ENCODE data around the gene MMP20.

The MMP20 gene

GRCh38 chr11:102592634-102593581 is 32.2 kb downstream of the MMP20 start:
- DNase-seq (ENCODE audit: low spot score): peak; percentile 63

GRCh38 chr11:102592131-102592530 is 33.0 kb downstream of the MMP20 start:
- DNase-seq (ENCODE audit: low spot score): no peak

DNA sequence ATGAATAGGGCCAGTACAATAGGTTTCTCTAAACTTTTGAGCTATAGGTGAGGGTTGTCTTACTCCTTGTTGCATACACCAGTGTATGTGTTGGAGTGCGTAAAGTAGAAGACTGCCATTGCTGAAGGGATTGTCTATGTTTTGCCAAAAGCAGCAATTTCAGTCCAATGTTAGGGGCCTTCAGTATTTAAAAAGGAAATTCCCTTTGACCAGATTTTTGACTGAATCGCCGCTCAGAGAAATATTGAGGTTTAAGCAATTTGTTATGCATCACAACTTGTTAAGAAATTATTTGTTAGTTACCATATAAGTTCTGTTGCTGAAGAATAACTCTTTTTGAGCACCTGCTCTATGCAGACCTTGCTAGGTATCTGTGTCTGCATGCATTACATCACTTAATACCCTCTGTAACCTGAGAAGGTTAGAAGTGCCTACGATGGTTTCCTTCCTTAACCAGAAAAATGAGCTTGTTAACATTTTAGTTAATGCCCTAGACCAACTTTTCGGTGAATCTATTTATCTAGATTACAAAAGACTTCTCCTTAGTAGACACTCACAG is 33.9 kb downstream of the MMP20 start:
- no peak for DNase-seq (ENCODE audit: low spot score)

GRCh38 chr11:102590276-102591049 is 34.7 kb downstream of the MMP20 start:
- no peak for DNase-seq (ENCODE audit: low spot score)

DNA sequence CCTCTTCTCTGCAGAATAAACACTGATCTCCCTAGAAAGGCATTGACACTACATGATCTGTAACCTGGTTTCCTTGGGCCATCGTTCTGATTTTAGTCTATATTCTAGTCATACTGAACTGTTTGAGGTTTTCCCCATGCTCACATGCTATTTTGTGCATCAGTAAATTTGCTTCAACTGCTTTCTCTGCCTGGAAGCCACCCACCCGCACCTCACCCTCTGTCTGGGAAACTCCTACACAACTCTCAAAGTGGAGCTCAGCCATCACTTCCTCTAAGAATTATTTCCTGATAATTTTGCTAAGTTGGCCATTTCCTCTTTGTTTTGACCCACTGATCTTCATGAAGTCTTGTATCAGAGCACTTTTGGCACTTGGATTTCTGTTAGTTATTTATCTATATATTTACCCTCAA is 36.1 kb downstream of the MMP20 start:
- DNase-seq (ENCODE audit: low spot score): no peak

DNA sequence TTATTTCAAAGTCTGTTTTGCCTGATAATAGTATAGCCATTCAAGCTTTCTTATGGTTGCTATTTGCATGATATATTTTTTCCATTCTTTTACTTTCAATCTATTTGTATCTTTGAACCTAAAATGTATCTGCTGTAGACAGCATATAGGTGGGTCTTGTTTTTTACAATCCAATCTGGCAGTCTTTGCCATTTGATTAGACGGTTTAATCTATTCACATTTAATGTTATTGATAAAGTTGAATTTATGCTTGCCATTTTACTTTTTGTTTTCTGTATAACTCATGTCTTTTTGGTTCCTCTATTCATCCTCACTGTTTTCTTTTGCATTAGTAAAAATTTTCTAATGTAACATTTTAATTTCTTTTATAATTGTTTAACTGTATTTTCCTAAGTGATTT is 37.4 kb downstream of the MMP20 start:
- DNase-seq (ENCODE audit: low spot score): no peak

DNA sequence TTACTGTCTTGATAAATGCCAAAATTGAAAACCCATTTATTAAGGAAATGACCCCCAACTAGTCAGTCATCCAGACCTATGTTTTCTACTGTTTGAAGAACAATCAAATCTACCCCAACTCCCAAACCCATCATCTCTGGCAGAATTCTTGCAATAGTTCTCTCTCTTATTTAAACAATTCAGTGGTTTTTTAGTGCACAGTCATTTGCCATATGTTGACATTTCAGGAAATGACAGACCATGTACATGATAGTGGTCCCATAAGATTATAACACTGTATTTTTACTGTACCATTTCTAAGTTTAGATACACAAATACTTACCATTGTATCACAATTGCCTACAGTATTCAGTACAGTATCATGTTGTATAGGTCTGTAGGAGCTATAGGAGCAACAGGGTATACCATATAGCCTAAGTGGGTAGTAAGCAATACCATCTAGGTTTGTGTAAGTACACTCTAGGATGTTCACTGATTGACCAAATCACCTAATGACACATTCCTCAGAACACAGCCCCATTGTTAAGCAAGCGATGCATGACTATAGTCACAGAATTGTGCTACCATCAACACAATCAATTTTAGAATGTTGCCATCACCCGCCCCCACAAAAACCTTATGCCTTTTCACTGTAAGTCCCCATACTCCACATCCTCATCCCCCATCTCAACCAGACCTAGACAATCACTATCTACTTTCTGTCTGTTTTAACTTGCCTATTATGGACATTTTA is 41.8 kb downstream of the MMP20 start:
- no peak for DNase-seq (ENCODE audit: low spot score)

- no peak for DNase-seq (ENCODE audit: low spot score)
Measured at GRCh38 chr11:102582140-102582539, 43.0 kb downstream of the MMP20 start.

DNA sequence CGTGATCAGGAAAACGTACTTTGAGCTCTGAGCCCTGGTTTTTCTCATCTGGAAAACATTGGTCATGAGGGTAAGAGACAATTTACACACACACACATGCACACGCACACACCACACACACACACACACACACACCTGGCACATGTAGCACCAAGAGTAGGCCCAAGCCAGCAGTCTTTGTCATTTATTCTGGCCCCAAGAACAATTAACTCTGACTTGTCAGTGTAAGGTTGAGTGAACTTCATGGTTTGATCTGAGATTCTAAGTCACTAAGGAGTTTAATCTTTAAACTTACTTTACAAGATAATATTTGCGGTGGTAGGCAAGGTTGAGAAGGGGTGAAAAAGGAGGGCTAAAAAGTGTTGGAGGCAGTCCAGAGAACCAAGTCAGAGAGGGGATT is 44.1 kb downstream of the MMP20 start:
- DNase-seq (ENCODE audit: low spot score): no peak

DNA sequence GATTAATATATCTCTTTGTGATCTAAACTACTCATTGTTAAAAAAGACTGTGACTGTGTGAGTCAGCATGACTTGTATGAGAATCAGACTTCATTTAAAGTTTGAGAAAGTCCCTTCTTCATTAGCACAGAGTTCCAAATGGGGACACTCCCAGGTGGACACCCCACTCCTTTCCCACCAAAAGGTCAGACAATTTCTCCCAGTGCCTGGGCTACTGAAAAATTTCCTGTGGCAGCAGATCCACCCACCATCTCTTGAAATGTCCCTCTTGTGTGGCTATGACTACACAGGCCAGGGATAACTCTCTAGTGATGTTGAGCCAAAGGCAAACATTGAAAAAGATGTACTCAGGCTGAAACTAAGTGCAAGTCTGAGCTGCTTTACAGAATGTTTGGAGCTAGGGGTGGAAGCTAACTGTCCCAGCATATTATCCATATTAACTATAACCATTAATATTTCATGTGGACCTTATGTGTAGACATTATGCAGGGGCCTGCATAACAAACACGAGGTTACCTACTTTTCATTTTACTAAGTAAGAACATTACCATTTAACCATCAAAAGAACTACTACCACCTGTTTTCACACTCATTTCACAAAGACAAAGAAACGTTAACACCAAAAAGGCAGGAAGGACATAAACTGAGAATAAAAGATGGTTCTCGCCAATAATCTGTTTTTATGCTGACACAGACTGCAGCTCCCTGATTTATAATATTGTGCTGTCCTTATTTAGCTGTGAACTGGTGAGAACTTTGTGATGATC is 44.8 kb downstream of the MMP20 start:
- no peak for DNase-seq (ENCODE audit: low spot score)

- no peak for DNase-seq (ENCODE audit: low spot score)
Measured at GRCh38 chr11:102577723-102578122, 47.4 kb downstream of the MMP20 start.

DNA sequence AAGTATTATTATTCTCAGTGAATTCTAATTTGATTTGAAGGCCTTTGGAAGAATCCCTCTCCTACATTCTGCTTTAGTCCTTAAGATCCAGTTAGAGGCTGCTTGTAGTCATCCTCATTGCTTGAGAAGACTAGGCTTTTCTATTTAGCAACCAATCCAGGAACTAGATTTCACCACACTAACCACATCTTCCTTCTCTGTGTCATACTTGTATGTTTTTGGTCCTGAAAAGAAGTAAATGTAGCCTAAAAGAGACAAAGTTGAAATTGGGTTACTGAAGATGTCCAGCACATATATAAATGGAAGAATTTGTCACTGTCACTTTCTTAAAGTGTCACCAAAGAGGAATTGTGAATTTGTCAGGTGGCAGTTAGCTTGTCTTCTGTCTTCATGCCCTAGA is 48.0 kb downstream of the MMP20 start:
- no peak for DNase-seq (ENCODE audit: low spot score)

DNA sequence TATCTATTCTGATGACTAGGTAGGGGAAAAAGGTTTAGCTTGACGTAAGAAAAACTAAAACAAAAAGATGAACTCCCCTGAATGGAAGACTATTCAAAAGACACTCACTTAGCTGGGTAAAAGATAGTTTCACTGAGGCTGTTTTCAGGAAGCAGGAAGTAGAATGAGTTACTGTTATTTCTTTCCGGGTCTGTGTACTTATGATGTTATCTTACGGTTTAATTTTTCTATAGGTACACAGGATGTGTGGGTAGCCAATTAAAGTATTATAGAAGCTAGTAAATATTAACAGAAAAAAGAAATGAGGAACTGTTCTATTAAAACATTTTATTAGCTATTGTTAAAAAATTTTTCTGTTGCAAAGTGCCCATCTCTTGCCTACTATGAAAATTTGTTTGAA is 48.8 kb downstream of the MMP20 start:
- no peak for DNase-seq (ENCODE audit: low spot score)

DNA sequence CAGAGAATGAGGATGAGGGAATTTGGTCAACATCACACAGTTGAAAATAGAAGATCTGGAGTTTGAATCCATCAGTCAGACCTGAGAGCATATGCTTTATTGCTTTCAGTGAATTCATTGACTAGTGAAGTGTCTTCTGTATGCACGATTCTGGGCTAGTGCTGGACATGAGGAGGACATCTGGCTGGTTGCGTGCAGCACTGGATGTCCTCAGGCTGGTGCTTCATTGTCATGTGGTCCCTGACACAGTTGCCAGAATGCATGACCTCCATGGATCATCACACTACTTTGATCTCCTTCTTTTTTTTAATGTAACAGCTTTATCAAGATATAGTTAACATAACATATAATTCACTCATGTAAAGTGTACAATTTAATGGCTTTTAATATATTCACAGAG is 50.1 kb downstream of the MMP20 start:
- DNase-seq (ENCODE audit: low spot score): no peak

- DNase-seq (ENCODE audit: low spot score): no peak
Measured at GRCh38 chr11:102573851-102574250, 51.3 kb downstream of the MMP20 start.

DNA sequence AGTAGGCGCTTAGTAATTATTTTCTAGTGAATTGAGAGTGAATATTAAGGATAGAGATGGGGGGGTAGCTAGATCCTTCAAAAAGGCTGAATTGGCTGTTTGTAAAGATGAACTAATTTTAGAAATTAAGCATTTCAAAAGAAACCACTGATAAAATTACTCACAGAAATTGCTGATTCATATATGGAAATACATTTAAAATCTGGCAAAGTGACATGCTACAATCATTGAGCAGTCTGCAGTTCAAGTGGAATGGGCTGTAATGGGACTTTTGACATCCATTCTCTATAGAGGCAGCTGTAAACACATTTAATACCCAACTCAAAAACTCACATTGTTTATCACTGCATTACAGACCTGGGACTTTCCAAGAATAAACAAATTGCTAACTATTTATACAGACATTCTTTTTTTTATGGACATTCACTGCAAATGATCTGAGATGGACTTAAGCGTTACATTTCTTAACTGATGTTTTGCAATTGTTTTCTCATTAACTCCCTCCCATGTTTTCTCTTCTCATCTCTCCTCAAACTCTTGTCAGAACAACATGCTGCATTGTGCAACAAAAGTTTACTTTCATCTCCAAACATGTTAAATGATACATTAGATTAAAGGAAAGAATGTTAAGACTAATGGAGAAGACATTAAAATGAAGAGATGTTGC is 52.4 kb downstream of the MMP20 start:
- DNase-seq (ENCODE audit: low spot score): no peak

GRCh38 chr11:102568851-102569250 is 56.3 kb downstream of the MMP20 start:
- DNase-seq (ENCODE audit: low spot score): no peak

DNA sequence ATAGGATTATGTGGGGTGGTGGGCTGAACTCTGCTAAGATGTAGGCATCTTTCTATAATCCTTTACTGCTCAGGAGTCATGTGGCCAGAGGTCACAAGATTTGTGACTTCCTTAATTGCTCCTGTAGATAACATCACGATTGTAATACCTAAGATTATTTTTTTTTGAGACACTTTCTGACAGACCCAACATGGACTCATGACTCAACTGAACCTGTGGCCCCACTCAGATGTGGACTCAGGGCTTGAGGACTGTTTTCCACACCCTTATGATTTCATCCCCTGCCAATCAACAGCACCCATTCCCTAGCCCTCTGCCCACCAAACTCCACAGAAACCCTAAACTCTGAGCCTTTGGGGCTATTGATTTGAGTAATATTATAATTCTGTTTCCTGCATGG is 59.0 kb downstream of the MMP20 start:
- DNase-seq (ENCODE audit: low spot score): no peak

GRCh38 chr11:102564110-102564509 is 61.0 kb downstream of the MMP20 start:
- DNase-seq (ENCODE audit: low spot score): peak; percentile 95

DNA sequence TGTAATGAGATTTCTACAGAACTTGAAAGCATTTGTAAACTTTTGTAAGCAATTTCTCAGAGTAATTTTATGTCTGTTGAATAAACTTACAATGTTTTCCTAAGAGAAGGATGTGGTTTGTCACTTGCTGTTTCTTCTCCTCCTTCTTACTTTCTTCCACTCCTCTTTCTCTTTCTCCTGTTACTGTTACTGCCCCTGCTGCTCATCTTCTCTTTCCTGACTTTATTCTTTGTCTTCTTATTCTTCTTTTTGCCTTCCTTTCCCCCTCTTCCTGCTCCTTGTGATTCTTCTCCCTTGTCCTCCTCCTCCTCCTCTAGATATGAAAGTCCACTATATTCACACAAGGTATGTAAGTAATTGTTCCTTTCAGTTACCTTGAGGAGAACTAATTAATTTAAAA is 63.5 kb downstream of the MMP20 start:
- DNase-seq (ENCODE audit: low spot score): no peak

- DNase-seq (ENCODE audit: low spot score): no peak
Measured at GRCh38 chr11:102560555-102561011, 64.5 kb downstream of the MMP20 start.

Data from RKO (cell line).